HL-60 (cell line): ENCODE results near the gene DERL2.

Source experiments
- DNase-seq, 2 experiments: peaks; one replicate each; pipeline ENCODE4 v3.0.0-alpha.2; 2010 to 2020; ENCODE audit warnings: low read depth in 1 of 2, low spot score in 1 of 2
- H3K27ac ChIP-seq: fragments of 250-450 bp; sonication (Bioruptor Pico); replicated peaks from 2 replicates; pipeline ENCODE4 v1.5.1; 2020; ENCODE audit warnings: mild to moderate bottlenecking, moderate library complexity
- H3K27me3 ChIP-seq: fragments of 250-450 bp; sonication (Bioruptor Pico); 2 replicates; pipeline ENCODE4 v1.5.1; 2021; ENCODE audit warnings: mild to moderate bottlenecking, moderate library complexity; ENCODE audit not compliant: insufficient read depth, poor library complexity, severe bottlenecking
- H3K4me3 ChIP-seq: replicated peaks from 2 replicates; pipeline ENCODE4 v1.5.1; 2011; ENCODE audit warnings: mild to moderate bottlenecking, control low read depth, low read length; ENCODE audit not compliant: insufficient read depth
- GABPA ChIP-seq: IDR thresholded peaks from 2 replicates; pipeline ENCODE4 v1.6.1; 2012; ENCODE audit warnings: low read depth
- POLR2AphosphoS5 ChIP-seq: IDR thresholded peaks from 2 replicates; pipeline ENCODE4 v1.6.1; 2012; ENCODE audit warnings: low read depth
- SPI1 ChIP-seq: IDR thresholded peaks from 2 replicates; pipeline ENCODE4 v1.6.1; 2012; ENCODE audit warnings: low read depth, mild to moderate bottlenecking, borderline replicate concordance
- TF ChIP-seq, protein P1 (sequence below): IDR thresholded peaks from one replicate; pipeline ENCODE4 v1.5.1; 2011; ENCODE audit warnings: low read length, control low read depth, inconsistent platforms; ENCODE audit not compliant: insufficient read depth
- TF ChIP-seq, protein P2 (sequence below): IDR thresholded peaks from 2 replicates; pipeline ENCODE4 v1.6.1; 2012; ENCODE audit warnings: low read depth; ENCODE audit not compliant: insufficient replicate concordance

The DERL2 gene

DNA sequence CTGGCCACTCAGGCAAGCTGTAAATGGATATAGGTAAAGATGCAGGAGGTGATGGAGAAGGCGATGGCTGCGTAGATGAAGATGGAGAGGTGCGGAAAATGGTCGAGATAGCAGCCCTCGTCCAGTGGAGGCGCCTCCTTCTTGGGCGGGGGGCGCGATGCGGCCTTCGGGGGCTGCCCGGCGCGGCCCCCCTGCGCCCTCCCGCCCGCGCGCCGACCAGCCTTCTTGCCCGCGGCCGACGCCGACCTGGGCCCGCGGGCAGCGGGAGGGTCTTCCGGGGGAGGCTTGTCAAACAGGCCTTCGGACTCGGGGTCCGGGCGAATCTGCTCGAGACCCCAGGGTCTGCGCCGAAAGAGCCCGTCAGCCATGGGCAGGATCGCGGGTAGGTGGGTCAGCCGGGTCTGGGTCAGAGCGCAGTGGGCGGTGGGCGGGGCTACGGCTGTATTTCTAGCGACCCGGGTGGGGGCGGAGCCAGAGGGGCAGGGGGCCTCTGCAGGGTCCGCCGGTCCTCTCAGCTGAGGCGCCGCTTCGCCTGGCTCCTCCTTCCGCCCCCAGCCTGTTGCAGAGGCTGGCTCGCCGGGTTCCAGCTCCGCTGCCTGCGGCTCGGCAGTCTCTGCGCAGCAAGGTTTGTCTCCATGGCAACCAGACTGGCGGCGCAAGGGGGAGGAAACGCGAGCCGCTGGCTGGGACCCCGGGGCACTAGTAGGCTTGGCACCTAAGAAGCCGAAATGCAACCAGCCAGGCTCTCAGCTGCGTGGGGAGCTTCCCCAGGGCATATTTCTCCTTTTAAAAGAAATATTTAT is 14.8 kb upstream of the DERL2 start:
- DNase-seq, result peak; percentile 13 to 25
- no peaks in the 10 kb centered on the region for H3K27me3 ChIP-seq

DNA sequence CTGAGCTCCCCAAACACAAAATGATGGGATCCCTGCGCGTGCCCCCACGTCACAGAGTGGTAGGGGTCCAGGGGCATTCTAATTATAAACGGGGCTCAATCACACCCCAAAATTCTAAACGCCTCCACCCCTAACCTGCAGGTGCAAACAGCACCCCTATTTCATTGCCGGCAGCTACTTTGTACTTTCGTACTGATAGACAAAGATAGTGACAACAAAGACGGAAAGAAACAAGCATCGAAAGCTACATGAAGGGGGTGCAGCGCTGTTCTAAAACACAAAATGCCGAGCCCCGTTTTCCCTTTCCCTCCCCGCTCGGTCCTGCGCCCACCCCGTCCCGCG is 14.2 kb upstream of the DERL2 start:
- Histone ChIP-seq H3K27me3 (no peaks in the 10 kb centered on the region), H3K4me3 (no peak overlapping the region), H3K27ac (no peak overlapping the region)
- TF ChIP-seq, protein P1, sequence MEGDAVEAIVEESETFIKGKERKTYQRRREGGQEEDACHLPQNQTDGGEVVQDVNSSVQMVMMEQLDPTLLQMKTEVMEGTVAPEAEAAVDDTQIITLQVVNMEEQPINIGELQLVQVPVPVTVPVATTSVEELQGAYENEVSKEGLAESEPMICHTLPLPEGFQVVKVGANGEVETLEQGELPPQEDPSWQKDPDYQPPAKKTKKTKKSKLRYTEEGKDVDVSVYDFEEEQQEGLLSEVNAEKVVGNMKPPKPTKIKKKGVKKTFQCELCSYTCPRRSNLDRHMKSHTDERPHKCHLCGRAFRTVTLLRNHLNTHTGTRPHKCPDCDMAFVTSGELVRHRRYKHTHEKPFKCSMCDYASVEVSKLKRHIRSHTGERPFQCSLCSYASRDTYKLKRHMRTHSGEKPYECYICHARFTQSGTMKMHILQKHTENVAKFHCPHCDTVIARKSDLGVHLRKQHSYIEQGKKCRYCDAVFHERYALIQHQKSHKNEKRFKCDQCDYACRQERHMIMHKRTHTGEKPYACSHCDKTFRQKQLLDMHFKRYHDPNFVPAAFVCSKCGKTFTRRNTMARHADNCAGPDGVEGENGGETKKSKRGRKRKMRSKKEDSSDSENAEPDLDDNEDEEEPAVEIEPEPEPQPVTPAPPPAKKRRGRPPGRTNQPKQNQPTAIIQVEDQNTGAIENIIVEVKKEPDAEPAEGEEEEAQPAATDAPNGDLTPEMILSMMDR, result no peak
- TF ChIP-seq SPI1, result no peak
- no peak for TF ChIP-seq GABPA
- TF ChIP-seq POLR2AphosphoS5, result no peak
- TF ChIP-seq, protein P2, sequence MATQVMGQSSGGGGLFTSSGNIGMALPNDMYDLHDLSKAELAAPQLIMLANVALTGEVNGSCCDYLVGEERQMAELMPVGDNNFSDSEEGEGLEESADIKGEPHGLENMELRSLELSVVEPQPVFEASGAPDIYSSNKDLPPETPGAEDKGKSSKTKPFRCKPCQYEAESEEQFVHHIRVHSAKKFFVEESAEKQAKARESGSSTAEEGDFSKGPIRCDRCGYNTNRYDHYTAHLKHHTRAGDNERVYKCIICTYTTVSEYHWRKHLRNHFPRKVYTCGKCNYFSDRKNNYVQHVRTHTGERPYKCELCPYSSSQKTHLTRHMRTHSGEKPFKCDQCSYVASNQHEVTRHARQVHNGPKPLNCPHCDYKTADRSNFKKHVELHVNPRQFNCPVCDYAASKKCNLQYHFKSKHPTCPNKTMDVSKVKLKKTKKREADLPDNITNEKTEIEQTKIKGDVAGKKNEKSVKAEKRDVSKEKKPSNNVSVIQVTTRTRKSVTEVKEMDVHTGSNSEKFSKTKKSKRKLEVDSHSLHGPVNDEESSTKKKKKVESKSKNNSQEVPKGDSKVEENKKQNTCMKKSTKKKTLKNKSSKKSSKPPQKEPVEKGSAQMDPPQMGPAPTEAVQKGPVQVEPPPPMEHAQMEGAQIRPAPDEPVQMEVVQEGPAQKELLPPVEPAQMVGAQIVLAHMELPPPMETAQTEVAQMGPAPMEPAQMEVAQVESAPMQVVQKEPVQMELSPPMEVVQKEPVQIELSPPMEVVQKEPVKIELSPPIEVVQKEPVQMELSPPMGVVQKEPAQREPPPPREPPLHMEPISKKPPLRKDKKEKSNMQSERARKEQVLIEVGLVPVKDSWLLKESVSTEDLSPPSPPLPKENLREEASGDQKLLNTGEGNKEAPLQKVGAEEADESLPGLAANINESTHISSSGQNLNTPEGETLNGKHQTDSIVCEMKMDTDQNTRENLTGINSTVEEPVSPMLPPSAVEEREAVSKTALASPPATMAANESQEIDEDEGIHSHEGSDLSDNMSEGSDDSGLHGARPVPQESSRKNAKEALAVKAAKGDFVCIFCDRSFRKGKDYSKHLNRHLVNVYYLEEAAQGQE, result no peak
- no peak for DNase-seq

More for the DNA sequence above, 14.8 kb upstream of the DERL2 start:
- TF ChIP-seq GABPA (no peak), POLR2AphosphoS5 (no peak), SPI1 (no peak)
- TF ChIP-seq, protein P1, result no peak
- TF ChIP-seq, protein P2, result no peak
- H3K27ac ChIP-seq, result no peak overlapping the region
- peak overlapping the region; percentile 12; the same call in 1 of the 2 replicates for H3K4me3 ChIP-seq

DNA sequence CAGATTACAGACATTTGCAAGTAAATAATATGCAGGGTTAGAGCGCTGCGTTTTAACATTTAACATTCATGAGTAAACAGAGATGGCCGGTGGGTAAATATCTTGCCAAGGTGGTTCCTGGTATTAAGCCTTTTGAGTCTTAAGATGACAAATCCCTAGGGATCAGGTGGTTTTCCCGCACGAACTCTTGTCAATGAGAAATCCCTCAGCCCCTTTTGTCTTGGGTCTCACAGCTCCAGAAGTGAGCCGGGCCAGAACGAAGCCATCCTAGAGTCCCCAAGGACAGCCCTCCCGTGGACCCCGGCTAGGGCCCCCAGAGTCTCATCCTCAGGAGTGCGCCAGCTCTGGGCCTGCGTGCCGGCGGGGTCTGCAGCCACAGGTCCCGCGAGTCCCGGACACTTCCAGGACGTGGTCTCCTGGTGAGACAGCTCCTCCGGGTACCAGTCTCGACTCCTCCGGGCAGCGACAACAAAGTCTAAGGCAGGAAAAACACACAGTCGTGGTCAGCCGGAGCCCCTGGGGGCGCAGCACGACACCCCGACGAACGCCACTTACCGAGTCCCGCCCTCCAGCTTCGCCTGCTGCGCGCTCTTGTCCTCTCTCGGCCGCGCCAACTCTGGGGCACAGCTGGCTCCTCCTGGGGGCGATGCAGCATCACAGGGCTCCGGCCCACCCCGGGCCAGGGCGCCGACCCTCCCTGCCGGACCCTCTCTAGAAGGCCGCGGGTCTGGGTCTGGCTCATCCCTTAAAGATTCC is 13.7 kb upstream of the DERL2 start:
- no peaks in the 10 kb centered on the region for H3K27me3 ChIP-seq
- no peak for DNase-seq
- no peak overlapping the region for H3K27ac ChIP-seq
- H3K4me3 ChIP-seq, result no peak overlapping the region
- TF ChIP-seq, protein P1, result no peak
- TF ChIP-seq, protein P2, result no peak
- TF ChIP-seq POLR2AphosphoS5 (no peak), SPI1 (no peak), GABPA (no peak)
